Measurements from ENCODE around the gene SMARCE1. TPM values are rescaled to one million over a fixed set of nuclear protein-coding genes. Genes with fewer than 3 reads are reported as not detected.

The SMARCE1 gene
- total RNA-seq, 1 donor from 2014 or later: 85.1 TPM

GRCh38 chr17:40582328-40582901 is 65.2 kb downstream of the SMARCE1 start:
- peak; percentile 94 for DNase-seq (ENCODE audit: low read depth, low spot score)

- no peak for DNase-seq (ENCODE audit: low read depth, low spot score)
Measured at GRCh38 chr17:40580140-40580539, 67.5 kb downstream of the SMARCE1 start.

- DNase-seq (ENCODE audit: low read depth, low spot score): no peak
Measured at GRCh38 chr17:40579471-40579870, 68.1 kb downstream of the SMARCE1 start.

DNA sequence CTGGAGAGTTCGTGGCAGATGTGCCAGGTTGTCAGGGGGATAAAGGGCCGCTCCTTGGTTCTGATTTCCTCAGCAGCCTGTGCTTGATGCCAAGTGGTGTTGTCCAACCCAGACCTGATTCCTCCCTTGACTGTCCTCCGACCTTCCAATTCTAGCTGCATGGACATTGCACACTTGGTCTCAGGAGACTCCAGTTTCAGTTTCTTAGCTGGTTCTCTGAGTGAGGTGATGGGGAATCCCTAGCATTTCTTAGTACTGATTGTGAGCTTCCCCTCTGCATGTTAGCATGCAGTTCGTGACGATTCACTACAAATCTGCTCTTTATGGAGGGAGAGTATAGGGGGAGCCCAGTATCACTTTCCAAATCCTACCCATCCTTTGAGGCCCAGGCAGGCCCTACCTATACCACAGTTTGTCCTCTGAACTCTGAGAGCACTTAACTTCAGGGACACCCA is 70.0 kb downstream of the SMARCE1 start:
- DNase-seq (ENCODE audit: low read depth, low spot score): no peak

DNA sequence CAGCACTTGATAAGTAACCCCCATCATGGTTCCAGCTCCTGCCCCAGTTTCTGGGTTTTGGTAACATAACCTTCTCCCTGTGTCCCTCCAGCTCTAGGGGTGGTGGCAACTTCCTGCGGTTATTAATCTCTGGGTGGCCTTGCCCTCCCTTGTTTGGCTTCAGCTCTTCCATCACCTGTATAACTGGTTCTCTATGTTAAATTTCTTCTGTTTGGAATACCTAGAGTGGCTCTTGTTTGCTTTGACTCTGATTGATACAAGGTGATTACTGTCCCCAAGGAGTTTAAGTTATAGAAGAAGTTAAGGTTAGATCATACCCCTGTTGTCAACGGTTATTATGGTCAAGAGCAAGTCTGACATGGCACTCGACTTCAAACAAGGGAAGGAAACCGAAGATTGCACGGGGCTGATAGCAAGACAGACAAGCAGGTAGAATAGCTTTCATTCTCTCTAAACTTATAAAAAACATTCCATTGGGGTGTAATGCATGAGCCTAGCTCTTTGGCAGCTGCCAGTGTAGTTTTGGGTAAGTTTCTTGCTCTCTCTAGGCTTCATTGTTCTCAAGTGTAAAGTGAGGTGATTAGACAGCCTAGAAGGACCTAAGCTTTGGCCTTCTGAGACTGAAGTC is 71.4 kb downstream of the SMARCE1 start:
- no peak for DNase-seq (ENCODE audit: low read depth, low spot score)

Other genes with a start within 250 kb of the SMARCE1 start
- gene TOP2A, start 229.9 kb downstream of the SMARCE1 start, total RNA-seq: 59.6 and 141 TPM in 2 replicates
- 120 and 138 TPM in 2 replicates for gene IGFBP4, start 204.4 kb downstream of the SMARCE1 start, total RNA-seq
- 0.04 TPM in 1 of 2 replicates, not detected in the other for gene TNS4, start 146.2 kb downstream of the SMARCE1 start, total RNA-seq
- not detected in 2 replicates for gene CCR7, start 82.3 kb downstream of the SMARCE1 start, total RNA-seq
- gene KRT222, start 17.4 kb upstream of the SMARCE1 start, total RNA-seq: not detected in 2 replicates
- not detected in 2 replicates for gene KRT24, start 55.9 kb upstream of the SMARCE1 start, total RNA-seq
- not detected in 2 replicates for gene KRT25, start 107.5 kb upstream of the SMARCE1 start, total RNA-seq
- not detected in 2 replicates for gene KRT26, start 124.4 kb upstream of the SMARCE1 start, total RNA-seq
- gene KRT27, start 134.7 kb upstream of the SMARCE1 start, total RNA-seq: not detected in 2 replicates
- not detected in 2 replicates for gene KRT28, start 152.1 kb upstream of the SMARCE1 start, total RNA-seq
- 3.4 and 3.9 TPM in 2 replicates for gene KRT10, start 174.8 kb upstream of the SMARCE1 start, total RNA-seq
- not detected in 2 replicates for gene KRT12, start 219.4 kb upstream of the SMARCE1 start, total RNA-seq
- not detected in 2 replicates for gene KRT20, start 237.4 kb upstream of the SMARCE1 start, total RNA-seq

Data from pulmonary artery endothelial cell (primary cell).